HL-60 (cell line): Measurements from ENCODE around the gene ZNF320.
A peak's percentile ranks its signal among the peaks of the same experiment; 100 is the strongest.

Experiments used
- POLR2AphosphoS5 ChIP-seq: IDR thresholded peaks from 2 replicates; pipeline ENCODE4 v1.6.1; 2012; ENCODE audit warnings: low read depth
- REST ChIP-seq: IDR thresholded peaks from 2 replicates; pipeline ENCODE4 v1.6.1; 2012; ENCODE audit warnings: low read depth; ENCODE audit not compliant: insufficient replicate concordance
- TF ChIP-seq, protein P1 (sequence below): IDR thresholded peaks from one replicate; pipeline ENCODE4 v1.5.1; 2011; ENCODE audit warnings: low read length, control low read depth, inconsistent platforms; ENCODE audit not compliant: insufficient read depth

- TF ChIP-seq, protein P1, sequence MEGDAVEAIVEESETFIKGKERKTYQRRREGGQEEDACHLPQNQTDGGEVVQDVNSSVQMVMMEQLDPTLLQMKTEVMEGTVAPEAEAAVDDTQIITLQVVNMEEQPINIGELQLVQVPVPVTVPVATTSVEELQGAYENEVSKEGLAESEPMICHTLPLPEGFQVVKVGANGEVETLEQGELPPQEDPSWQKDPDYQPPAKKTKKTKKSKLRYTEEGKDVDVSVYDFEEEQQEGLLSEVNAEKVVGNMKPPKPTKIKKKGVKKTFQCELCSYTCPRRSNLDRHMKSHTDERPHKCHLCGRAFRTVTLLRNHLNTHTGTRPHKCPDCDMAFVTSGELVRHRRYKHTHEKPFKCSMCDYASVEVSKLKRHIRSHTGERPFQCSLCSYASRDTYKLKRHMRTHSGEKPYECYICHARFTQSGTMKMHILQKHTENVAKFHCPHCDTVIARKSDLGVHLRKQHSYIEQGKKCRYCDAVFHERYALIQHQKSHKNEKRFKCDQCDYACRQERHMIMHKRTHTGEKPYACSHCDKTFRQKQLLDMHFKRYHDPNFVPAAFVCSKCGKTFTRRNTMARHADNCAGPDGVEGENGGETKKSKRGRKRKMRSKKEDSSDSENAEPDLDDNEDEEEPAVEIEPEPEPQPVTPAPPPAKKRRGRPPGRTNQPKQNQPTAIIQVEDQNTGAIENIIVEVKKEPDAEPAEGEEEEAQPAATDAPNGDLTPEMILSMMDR, result no peak
- TF ChIP-seq POLR2AphosphoS5 (0 out of 2 replicates have a peak, but pooled peaks have one; percentile 30), REST (no peak)
Observed at GRCh38 chr19:52923778-52924593, 26.6 kb upstream of the ZNF320 start.
